GM18507 (cell line): ENCODE measurements around the gene PIP4K2A.

ENCODE experiments used
- DNase-seq: peaks from one replicate; pipeline ENCODE4 v3.0.0; 2011; ENCODE audit warnings: low read depth; ENCODE audit not compliant: insufficient read length; ENCODE audit errors: extremely low spot score
- FAIRE-seq: peaks from 2 replicates; lab custom pipeline; 2011; peaks lifted over from hg19 to GRCh38; lab: Jason Lieb, UNC

Gene PIP4K2A

DNA sequence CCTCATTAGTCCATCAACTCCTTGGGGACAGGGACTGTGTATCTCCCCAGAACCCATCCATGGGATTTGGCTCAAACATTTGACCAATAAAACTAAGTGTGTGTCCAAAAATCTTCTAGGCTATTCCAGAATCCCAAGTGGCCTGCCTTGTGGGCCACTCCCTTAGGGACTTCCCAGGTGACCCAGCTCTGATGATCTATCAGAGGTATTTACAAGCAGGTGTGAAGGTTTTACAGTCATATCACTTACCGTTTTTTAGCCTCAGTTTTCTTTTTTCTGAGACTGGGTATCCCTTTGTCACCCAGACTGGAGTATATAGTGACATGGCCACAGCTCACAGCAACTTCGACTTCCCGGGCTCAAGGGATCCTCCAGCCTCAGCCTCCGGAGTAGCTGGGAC, 64.4 kb downstream of the PIP4K2A start:
- DNase-seq (no peak), FAIRE-seq (peak; percentile 47)

DNA sequence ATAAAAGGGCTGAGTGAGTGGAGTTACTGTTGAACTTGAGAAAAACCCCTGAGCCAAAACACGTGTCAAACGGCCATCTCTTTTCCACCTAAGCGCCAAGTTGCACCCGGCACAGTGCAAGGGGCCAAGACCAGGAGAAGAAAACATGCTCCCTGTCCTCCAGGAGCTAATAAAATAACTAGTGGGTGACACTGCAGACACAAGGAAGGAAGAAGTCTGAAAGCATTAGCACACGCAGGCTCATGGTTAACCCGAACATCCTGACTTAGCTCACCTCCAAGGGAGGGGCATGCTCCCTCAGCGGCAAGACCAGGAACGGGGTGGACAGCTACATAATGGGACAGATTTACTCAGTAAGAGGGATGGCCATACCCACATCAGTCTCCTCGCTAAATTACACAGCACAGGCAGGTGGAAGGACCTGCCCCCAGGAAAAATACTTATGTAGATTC, 65.0 kb downstream of the PIP4K2A start:
- peak; percentile 78 for FAIRE-seq
- DNase-seq = no peak

DNA sequence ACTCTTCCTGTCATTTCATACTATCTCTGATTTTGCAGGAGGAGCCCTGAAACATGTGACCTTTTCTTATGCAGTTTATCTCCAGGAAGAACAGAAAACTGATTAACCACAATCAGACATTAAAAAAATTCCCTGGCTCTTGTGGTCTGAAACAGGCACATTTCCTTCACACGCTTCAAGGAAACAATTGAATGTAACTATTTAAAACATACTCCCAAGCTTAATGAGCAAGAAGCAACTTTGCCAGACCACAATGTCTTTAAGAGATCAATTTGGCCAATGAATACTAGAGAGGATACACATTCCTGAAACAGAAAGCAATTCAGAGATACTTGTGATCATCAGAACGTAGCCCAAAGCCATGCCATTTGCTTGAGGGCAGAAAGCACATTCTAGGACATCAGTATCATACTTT, 65.8 kb downstream of the PIP4K2A start:
- DNase-seq = no peak
- FAIRE-seq = peak; percentile 84

DNA sequence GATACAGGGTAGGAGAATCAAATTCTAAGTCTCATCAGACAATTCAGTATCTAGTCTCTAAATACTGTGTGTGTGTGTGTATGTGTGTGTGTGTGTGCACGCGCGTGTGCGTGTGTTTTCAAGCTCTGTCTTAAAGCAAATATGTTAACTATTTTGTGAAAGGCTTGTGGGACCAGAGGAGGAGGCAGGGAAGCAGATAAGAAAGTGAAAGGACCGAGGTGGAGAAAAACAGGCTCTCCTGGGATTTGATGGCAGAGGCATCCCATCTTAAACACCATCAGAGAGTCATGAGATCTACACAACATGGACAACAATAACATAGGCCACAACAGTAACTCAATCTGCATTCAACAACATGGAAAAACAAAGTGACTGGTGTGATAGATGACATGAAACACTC, 67.1 kb downstream of the PIP4K2A start:
- FAIRE-seq = peak; percentile 44
- no peak for DNase-seq

DNA sequence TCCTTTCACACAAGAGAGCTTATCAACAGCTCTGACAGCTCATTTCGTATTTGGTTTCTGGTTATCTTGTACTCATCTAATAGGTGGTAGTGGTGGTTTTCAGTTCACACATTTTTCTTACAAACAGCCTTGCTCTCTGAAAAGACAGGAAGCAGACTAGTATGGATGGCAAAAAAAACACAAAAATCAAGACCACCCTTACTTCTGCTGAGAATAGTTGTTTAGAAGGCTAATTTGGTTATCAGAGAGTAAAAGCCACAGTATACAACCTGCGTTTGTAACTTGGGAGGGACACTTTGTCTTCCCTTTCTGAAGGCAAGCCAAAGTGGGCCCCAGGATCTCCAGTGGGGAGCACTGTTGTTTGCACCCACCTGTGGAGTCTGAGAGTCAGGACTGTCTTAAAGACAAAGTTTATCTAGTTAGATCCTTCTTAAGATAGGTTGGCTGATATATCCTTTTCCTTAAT, 68.0 kb downstream of the PIP4K2A start:
- FAIRE-seq (peak; percentile 77), DNase-seq (no peak)

DNA sequence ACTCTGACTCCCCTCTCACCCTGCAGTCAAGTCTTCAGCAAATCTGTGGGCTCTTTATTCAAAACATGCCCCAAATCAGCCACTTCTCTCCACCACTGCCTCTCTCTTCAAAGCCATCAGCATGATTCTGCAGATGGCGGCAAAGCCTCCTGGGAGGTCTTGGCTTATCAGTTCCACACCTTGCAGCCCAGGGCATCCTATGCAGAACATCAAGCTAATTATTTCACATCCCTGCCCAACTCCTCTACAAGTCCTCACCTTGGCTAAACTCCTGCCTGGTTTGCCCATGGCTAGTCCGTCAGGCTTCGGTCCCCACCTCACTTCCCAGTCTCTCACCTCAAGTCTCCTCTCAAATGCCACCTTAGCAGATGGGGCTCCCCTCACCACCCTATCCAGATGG, 70.2 kb downstream of the PIP4K2A start:
- no peak for FAIRE-seq
- DNase-seq = no peak

DNA sequence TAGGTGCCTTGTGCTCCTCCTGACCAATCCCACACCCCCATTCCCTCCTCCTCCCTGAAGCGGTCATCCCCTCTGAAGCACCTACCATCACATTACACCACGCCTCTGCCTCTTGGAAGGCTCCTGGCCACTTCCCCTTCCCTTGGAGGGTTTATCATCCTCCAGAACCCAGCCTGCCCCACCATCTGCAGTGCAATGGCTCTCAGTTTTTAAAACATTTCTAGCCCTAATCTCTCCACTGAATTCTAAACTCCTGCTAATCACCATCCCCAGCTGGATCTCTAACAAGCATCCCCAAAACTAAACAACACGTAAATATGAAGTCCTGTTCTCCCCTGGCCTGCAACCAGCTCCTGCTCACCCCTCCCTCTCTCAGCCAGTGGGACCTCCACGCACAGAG, 70.6 kb downstream of the PIP4K2A start:
- FAIRE-seq = no peak
- DNase-seq = no peak

DNA sequence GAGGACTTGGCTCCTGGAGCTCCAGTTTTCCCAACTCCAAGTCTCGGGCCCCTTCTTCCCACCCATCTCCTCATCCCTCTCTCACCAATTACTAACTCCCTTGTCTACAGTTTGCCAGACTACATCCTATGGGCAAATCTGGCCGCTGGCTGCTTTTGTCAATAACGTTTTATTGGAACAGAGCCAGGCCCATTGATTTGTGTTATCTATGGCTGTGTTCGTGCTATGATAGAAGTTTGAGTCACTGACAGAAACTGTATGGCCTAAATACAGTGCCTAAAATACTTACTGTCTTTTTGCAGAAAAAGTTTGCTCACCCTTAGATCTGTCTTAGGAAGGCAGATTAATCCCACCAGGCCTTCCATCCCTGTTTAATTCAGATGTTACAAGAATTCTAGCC, 71.3 kb downstream of the PIP4K2A start:
- FAIRE-seq (no peak), DNase-seq (no peak)

DNA sequence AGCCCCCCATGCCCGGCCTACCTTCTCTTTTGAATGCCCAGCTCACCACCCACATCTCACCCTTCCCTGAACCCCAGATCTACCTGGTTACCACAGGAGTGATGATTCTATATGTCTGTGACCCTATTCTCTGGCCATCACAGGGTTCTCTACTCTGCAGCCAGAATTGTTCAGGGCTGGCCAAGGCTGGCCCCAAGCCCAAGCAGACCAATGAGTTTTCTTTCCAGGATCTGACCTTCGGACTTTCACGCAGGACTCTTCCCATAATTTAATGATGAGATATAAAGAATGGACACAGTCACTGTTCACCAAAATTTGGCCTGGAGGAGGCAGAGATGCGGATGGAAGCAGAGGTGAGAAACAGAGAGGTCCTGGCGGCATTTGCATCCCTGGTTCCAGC, 72.6 kb downstream of the PIP4K2A start:
- DNase-seq = no peak

DNA sequence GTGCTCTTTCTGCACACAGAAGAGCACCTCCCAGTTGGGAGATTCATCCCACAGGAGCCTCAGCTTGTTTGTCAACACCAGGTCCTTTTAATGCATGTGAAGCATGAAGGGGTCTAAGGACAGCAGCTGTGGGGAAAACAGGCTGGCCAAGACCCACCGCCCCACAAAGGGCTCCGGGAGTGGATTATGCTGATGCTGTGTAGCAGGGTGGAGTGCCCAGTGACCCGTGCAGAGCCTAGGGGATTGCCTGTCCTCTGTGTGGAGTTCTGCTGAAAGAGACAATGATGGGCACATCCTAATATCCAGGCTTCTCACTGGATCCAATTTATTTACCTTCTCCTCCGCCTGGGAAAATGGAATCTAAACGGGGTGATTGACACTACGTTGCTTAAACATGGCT, 74.0 kb downstream of the PIP4K2A start:
- DNase-seq = no peak
- no peak for FAIRE-seq

More for the DNA sequence above, 72.6 kb downstream of the PIP4K2A start:
- FAIRE-seq = no peak

DNA sequence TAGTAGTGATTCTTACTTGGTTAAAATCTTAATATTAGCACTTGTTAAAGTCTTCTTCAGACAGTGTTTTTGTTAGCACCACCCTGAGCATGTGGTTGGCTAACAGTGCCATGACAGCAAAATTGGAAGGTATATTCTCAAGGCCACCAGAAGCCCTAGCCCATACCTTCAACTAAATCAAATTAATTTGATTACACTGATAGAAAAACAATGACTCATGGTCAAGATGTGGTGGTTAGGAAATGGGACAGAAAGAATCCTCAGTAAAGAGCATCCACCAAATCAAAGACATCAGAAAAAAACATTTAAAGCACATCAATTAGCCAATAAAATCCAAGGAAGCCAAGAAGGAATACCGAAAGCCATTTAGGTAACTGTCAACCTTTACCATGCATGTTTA, 75.5 kb downstream of the PIP4K2A start:
- DNase-seq (no peak), FAIRE-seq (no peak)

DNA sequence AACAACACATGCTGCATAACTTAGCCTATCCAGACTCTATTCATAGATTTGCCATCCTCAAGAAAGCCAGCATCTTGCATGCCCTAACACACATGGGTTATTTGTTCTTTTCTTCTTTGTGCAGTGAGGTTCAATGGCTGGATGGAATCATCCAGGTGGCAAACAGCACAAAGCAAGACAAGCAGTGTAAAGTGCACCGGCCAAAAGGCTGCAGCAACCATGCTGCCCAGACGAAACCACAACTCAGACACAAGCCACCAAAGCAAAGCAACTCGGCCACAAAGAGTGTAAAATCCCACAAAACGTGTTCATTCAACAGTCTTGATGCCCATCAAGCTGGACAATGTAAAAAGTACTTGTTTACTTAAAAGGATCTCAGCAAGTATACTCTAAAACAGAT, 76.9 kb downstream of the PIP4K2A start:
- DNase-seq (no peak), FAIRE-seq (no peak)

DNA sequence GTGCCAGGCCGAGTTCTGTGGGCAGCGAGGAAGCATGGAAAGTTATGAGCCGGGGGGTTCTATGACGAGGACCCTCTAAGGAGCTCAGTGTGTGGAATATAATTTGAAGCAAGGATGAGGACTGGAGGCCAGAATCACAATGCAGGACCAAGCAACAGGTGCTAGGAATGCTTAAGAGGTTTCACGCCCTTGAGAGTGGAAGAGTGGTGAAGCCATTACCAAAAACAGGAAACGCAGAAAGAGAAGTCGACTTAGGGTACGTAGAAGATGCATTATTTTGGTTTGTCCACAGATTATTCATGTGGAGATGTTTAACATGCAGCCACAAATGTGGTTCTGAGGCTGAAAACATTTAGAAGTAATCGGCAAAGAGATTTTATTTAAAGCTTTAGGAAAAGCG, 78.7 kb downstream of the PIP4K2A start:
- DNase-seq = no peak
- peak; percentile 72 for FAIRE-seq

DNA sequence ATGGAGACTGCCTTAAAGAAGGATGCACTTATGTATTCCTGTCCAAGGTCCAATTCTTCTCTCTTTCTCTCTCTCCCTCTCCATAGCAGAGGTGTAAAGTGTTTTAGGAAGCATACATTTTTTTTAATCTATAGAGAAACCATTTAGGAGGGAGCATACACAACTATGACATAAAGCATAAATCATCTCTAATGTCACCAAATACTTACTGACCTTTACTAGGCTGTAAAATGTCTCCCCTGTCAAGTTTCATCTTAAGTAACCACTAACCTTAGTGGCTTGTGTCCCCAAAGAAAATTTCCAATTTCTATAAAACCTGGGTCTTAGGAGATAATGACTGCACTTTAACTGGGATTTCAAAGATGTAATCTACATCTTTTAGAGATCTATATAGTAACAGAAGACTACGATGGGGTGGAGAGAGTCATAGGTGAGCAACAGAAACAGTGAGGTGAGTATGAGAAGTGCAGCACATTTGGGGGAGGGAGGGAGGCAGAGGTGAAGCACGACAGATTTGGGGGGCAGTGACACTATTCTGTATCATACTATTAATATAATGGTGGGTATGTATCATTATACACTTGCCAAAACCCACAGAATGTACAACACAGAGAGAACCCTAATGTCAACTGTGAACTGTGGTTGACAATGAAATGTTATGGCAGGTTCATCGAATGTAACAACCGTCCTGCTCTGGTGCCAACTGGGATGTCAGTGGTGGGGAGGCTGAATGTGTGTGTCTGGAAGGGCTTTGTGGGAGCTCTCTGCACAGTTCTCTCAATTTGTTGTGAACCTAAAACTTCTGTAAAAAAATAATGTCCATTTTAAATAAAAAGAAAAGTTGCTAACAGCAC, 79.5 kb downstream of the PIP4K2A start:
- FAIRE-seq = no peak
- no peak for DNase-seq

DNA sequence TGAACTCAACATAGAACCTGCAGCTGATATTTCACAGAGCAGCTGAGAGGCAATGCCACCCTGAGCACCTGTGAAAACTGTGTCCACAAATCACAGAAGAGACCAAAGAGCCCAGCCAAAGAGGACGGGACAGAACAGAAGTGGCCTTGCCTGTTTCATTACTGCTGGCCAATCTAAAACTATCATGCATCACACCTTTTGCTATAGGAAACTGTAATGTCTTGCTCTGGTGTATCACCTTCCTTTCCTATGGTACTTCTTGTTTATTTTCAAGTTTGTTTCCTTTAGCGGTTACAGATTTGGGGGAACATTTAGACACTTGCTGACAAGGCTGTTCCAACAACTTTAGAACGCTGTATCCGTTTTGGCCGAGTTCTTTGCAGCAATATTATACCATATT, 80.3 kb downstream of the PIP4K2A start:
- no peak for FAIRE-seq
- DNase-seq = no peak

DNA sequence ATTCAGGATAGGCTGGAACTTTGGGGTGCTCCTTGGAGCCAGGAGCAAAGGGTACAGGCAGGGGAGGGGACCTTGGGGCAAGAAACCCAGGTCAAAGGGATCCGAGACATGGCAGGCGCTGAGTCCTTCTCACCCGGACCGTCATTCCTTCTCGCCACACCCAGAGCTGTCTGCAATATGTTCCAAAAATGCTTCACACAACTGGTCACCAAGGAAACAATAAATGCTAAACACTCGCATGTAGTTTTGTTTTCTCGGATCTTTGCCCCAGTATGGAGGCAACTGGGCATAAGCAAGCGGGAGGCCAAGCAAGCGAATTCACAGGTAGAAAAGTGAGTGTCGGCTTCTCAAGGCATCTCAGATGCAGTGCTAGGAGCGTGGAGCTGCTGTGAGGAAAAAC, 80.8 kb downstream of the PIP4K2A start:
- DNase-seq (no peak), FAIRE-seq (no peak)

DNA sequence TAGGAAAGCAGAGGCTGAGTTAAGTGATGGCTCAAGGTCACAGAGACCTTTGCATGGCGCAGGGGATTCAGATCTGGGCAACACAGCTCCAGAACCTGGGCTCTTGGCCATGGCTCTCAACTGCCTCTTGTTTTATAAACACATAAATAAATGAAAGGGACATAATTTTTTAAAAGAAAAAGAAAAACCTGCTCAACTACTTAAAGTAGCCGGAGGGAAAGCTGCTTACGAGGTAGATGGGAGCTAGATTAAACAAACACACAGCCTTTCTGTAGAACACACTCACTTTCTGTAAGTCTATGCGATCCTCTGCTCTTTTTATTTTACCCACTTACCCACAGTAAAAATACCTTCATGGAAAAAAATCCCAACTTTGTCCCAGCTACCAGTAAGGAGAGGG, 81.3 kb downstream of the PIP4K2A start:
- no peak for DNase-seq
- no peak for FAIRE-seq

DNA sequence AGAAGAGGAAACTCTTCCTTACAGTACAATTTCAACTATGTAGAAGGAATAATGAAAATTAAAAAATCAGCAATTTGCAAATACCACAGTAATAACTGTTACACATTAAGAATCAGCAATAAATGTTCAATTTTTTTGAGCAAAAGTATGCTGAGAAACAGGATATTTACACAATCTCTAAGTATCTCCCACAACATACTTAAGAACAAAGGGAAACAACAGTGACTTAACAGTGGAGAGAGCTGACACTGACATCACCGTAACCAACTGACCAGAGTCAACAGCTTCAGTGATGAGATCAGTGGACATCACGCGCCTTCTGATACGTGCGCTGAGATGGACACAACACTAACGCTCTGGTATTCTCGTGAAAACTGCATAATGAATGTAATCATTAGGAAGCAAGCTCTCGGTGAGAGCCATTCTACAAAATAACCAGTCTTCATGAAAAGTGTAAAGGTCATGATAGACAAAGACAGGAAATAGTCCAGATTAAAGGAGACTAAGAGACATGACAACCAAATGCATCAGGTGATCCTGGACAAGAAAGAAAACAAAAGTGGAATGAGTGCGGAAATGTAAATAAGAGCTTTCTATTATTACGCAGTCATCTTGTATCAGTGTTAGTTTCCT, 82.6 kb downstream of the PIP4K2A start:
- DNase-seq = no peak
- peak; percentile 60 for FAIRE-seq

DNA sequence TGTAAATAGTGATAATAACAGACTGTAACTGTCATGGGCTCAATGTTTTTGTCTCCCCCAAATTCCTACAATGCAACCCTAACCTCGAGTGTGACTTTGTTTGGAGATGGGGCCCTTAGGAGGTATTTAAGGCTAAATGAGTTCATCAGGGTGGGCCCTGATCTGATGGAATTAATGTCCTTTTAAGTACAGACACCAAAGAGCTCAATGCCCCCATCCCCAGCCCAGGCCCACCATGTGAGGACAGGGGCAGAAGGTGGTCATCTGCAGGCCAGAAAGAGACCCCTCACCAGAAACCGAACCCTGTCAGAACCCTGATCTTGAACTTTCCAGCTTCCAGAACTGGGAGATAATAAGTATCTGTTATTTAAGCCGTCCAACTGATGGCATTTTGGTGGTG, 83.2 kb downstream of the PIP4K2A start:
- FAIRE-seq = no peak
- DNase-seq = no peak

DNA sequence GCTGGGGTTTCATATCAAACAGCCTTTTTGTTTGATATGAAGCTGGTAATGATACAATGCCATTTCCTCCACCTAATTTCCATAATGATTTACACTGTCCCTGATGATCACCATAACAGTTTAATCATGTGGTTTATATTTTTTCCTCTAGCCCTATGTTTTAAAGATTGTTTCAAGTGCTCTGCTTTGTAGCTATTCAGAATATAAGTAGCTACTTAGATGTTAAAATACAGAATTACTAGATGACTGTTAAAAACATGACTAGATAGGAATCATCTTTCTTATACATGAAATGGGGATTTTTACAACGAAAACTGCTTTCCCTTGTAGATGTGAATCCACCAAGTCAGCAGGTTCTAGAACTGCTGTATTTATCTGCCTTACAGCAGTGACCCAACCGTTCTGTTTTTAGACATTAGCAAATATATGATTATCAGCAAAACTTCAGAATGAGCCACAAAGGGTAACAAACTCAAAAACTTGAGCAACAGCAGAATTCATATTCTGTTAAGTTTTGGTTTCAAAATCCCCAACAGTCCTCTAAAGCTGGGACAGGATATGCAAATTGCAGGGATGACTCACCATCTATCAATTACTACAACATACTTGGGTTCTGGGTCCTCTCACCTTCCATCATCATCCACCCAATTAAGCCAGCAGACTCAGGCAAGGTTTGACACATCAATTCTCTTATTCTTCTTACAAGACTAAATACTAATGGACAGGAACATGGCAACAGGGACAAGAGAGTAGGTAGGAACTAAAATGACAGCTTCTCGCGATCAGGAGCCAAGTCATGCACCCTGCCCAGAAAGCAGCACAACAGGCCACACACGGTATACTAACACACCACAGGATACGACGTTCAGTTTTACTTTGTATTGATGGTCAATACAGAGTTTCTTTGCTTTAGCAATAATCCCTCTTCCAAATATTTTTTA, 83.9 kb downstream of the PIP4K2A start:
- DNase-seq (no peak), FAIRE-seq (peak; percentile 98)
